H1 (cell line): ENCODE results near the gene LCN6. TPM values are rescaled to one million over a fixed set of nuclear protein-coding genes. Genes with fewer than 3 reads are reported as not detected.

Experiments used
- CTCF ChIA-PET: fragments of 300-600 bp; sonication (Branson Sonifier 250); formaldehyde crosslinking; loops from one replicate; lab custom pipeline; 2021; ENCODE audit not compliant: partially characterized antibody; lab: Charles Lee
- POLR2A ChIA-PET: fragments of 300-600 bp; sonication (Branson Sonifier 250); formaldehyde crosslinking; loops from one replicate; lab custom pipeline; 2021; ENCODE audit warnings: inconsistent platforms; ENCODE audit not compliant: partially characterized antibody; lab: Charles Lee
- DNase-seq, 2 experiments: peaks; one replicate each; pipeline versions ENCODE4 v3.0.0 to v3.0.0-alpha.2; 2010 to 2022; ENCODE audit warnings: low spot score in 2 of 2, low read depth in 1 of 2, mixed read lengths in 1 of 2
- FAIRE-seq: peaks from 2 replicates; lab custom pipeline; 2011; peaks lifted over from hg19 to GRCh38; lab: Jason Lieb, UNC
- H2AFZ ChIP-seq: 2 replicates; pipeline ENCODE4 v1.8.1; 2012; ENCODE audit warnings: low read length, inconsistent platforms
- H2AK5ac ChIP-seq: 2 replicates; pipeline ENCODE4 v1.6.1; 2013; ENCODE audit warnings: low read depth, low read length
- H2BK120ac ChIP-seq: replicated peaks from 2 replicates; pipeline ENCODE3; 2013; ENCODE audit warnings: low read depth, low read length, inconsistent platforms
- H2BK12ac ChIP-seq: 2 replicates; pipeline ENCODE4 v1.6.1; 2013; ENCODE audit warnings: low read depth, low read length
- H2BK15ac ChIP-seq: 2 replicates; pipeline ENCODE4 v1.6.1; 2013; ENCODE audit warnings: low read length
- H2BK20ac ChIP-seq: 2 replicates; pipeline ENCODE4 v1.6.1; 2013; ENCODE audit warnings: low read length
- H2BK5ac ChIP-seq: 2 replicates; pipeline ENCODE4 v1.6.1; 2013; ENCODE audit warnings: low read depth, low read length
- H3K14ac ChIP-seq: 2 replicates; pipeline ENCODE4 v1.6.1; 2013; ENCODE audit warnings: inconsistent platforms; ENCODE audit not compliant: insufficient read length
- H3K18ac ChIP-seq: 2 replicates; pipeline ENCODE4 v1.6.1; 2013; ENCODE audit warnings: low read length; ENCODE audit errors: extremely low read depth
- H3K23ac ChIP-seq: 2 replicates; pipeline ENCODE4 v1.6.1; 2013; ENCODE audit warnings: inconsistent platforms; ENCODE audit not compliant: insufficient read length
- H3K23me2 ChIP-seq: 2 replicates; pipeline ENCODE4 v1.6.1; 2013; ENCODE audit warnings: low read depth, low read length
- H3K27ac ChIP-seq: 2 replicates; pipeline ENCODE4 v1.6.1; 2011; ENCODE audit warnings: low read depth, low read length, inconsistent platforms
- H3K27me3 ChIP-seq, 4 experiments: replicated peaks in 1 of 4; 1 replicate in 1 of 4; 2 replicates in 3 of 4; pipeline versions ENCODE4 v1.6.1 to v1.8.1; 2011 to 2013; ENCODE audit warnings: low read length in 3 of 4, mild to moderate bottlenecking in 3 of 4, inconsistent platforms in 2 of 4, mixed read lengths in 2 of 4, moderate library complexity in 1 of 4; ENCODE audit not compliant: control insufficient read depth in 3 of 4, insufficient read depth in 3 of 4; ENCODE audit errors: extremely low read depth in 1 of 4
- H3K36me3 ChIP-seq, 4 experiments: 2 replicates each; pipeline versions ENCODE4 v1.6.1 to v1.8.1; 2011 to 2013; ENCODE audit warnings: mild to moderate bottlenecking in 4 of 4, low read length in 3 of 4, moderate library complexity in 2 of 4, control low read depth in 1 of 4, inconsistent platforms in 1 of 4; ENCODE audit not compliant: insufficient read depth in 4 of 4, control insufficient read depth in 2 of 4
- H3K4ac ChIP-seq: replicated peaks from 2 replicates; pipeline ENCODE3; 2013; ENCODE audit warnings: low read length, low read depth, mixed read lengths, inconsistent platforms; ENCODE audit not compliant: insufficient read length
- H3K4me1 ChIP-seq, 4 experiments: replicated peaks in 1 of 4; 1 replicate in 1 of 4; 2 replicates in 3 of 4; pipeline versions ENCODE4 v1.6.1 to v1.8.1; 2011 to 2013; ENCODE audit warnings: low read length in 3 of 4, inconsistent platforms in 2 of 4, mixed read lengths in 1 of 4; ENCODE audit not compliant: insufficient read depth in 4 of 4, control insufficient read depth in 3 of 4
- H3K4me2 ChIP-seq, 2 experiments: 2 replicates each; pipeline versions ENCODE4 v1.6.1 to v1.8.1; 2011 to 2013; ENCODE audit warnings: low read depth in 2 of 2, low read length in 2 of 2, control low read depth in 1 of 2, inconsistent platforms in 1 of 2, mild to moderate bottlenecking in 1 of 2; ENCODE audit not compliant: insufficient read depth in 1 of 2
- H3K4me3 ChIP-seq, 4 experiments: fragments of 200-600, 300-600 bp in 1 of 4; sonication (generic), shearing (Covaris generic), sonication (Bioruptor Twin) in 1 of 4; 2 replicates each; pipeline versions ENCODE4 v1.5.1 to v1.8.1; 2011 to 2016; ENCODE audit warnings: low read length in 4 of 4, low read depth in 3 of 4, control low read depth in 2 of 4, inconsistent platforms in 2 of 4, mild to moderate bottlenecking in 2 of 4, mixed read lengths in 1 of 4, moderate library complexity in 1 of 4; ENCODE audit not compliant: insufficient read depth in 2 of 4; ENCODE audit errors: extremely low read depth in 1 of 4
- H3K56ac ChIP-seq: replicated peaks from 2 replicates; pipeline ENCODE3; 2013; ENCODE audit warnings: low read depth, mild to moderate bottlenecking, mixed read lengths, low read length, inconsistent platforms; ENCODE audit not compliant: insufficient read length
- H3K79me1 ChIP-seq: 2 replicates; pipeline ENCODE4 v1.6.1; 2013; ENCODE audit warnings: low read depth, low read length, control low read depth
- H3K79me2 ChIP-seq, 2 experiments: 2 replicates each; pipeline versions ENCODE4 v1.6.1 to v1.8.1; 2012 to 2013; ENCODE audit warnings: low read length in 2 of 2, mild to moderate bottlenecking in 2 of 2, inconsistent platforms in 1 of 2; ENCODE audit not compliant: insufficient read depth in 2 of 2, control insufficient read depth in 1 of 2
- H3K9ac ChIP-seq, 4 experiments: replicated peaks in 1 of 4; 1 replicate in 1 of 4; 2 replicates in 3 of 4; pipeline versions ENCODE4 v1.6.1 to v1.8.1; 2011 to 2013; ENCODE audit warnings: low read depth in 3 of 4, low read length in 3 of 4, control low read depth in 2 of 4, mild to moderate bottlenecking in 2 of 4, moderate library complexity in 2 of 4, inconsistent platforms in 1 of 4; ENCODE audit errors: extremely low read depth in 1 of 4
- H3K9me3 ChIP-seq, 2 experiments: 2 replicates each; pipeline versions ENCODE4 v1.6.1 to v1.8.1; 2012 to 2013; ENCODE audit warnings: mild to moderate bottlenecking in 2 of 2, moderate library complexity in 2 of 2, control low read depth in 1 of 2, inconsistent platforms in 1 of 2, low read depth in 1 of 2, low read length in 1 of 2, mixed read lengths in 1 of 2; ENCODE audit not compliant: insufficient read depth in 2 of 2
- H4K20me1 ChIP-seq, 2 experiments: replicated peaks in 1 of 2; 2 replicates each; pipeline versions ENCODE3 to v1.8.1; 2011 to 2013; ENCODE audit warnings: inconsistent platforms in 2 of 2, low read length in 2 of 2, mild to moderate bottlenecking in 1 of 2; ENCODE audit not compliant: insufficient read depth in 2 of 2, control insufficient read depth in 1 of 2
- H4K5ac ChIP-seq: 2 replicates; pipeline ENCODE4 v1.6.1; 2013; ENCODE audit warnings: low read length, low read depth, mixed read lengths, inconsistent platforms; ENCODE audit not compliant: insufficient read length
- H4K8ac ChIP-seq: 2 replicates; pipeline ENCODE4 v1.8.0; 2013; ENCODE audit warnings: mild to moderate bottlenecking, moderate library complexity, low read length, inconsistent platforms; ENCODE audit not compliant: insufficient read depth; ENCODE audit errors: extremely low read depth
- H4K91ac ChIP-seq: replicated peaks from 2 replicates; pipeline ENCODE3; 2013; ENCODE audit warnings: low read length, mixed read lengths, inconsistent platforms; ENCODE audit not compliant: insufficient read length
- HDAC2 ChIP-seq, 2 experiments: fragments of 300-600 bp in 1 of 2; sonication (generic) in 1 of 2; IDR thresholded peaks; 2 replicates each; pipeline ENCODE4 v1.6.1; 2011 to 2012; ENCODE audit warnings: low read depth in 2 of 2, low read length in 2 of 2, mild to moderate bottlenecking in 2 of 2, moderate library complexity in 2 of 2, borderline replicate concordance in 1 of 2, inconsistent platforms in 1 of 2
- KDM1A ChIP-seq: fragments of 200-600, 300-600 bp; sonication (generic); IDR thresholded peaks from 2 replicates; pipeline ENCODE4 v1.7.1; 2016; ENCODE audit warnings: mild to moderate bottlenecking, low read length, borderline replicate concordance
- WGBS, 2 experiments: shearing (Covaris generic) in 1 of 2; methylation state at CpG; one replicate each; pipeline versions ENCODE4 v1.1.6 to v1.1.7; 2013 to 2015; ENCODE audit warnings: low lambda C conversion rate in 2 of 2, mixed read lengths in 2 of 2, inconsistent platforms in 1 of 2, low coverage in 1 of 2, missing lambda C conversion rate in 1 of 2; ENCODE audit not compliant: insufficient replicate concordance in 2 of 2, insufficient coverage in 1 of 2, insufficient read length in 1 of 2; ENCODE audit errors: extremely low coverage in 1 of 2, missing lambda C conversion rate in 1 of 2; 5-methylcytosine and 5-hydroxymethylcytosine counted together
- polyA plus RNA-seq, 7 experiments: library from polyadenylated mRNA; depleted of rRNA in 3 of 7; stranded (reverse) in 5 of 7; unstranded in 2 of 7; fragments of >200 nt in 5 of 7; fragments of 200-250 nt in 2 of 7; gene quantifications; 1 replicate in 5 of 7; 2 replicates in 1 of 7; 4 replicates in 1 of 7; pipeline versions ENCODE4 v1.2.1 to v1.2.3, GENCODE V29; 2011 to 2013; ENCODE audit warnings: missing spikeins in 2 of 7, mixed read lengths in 2 of 7
- total RNA-seq: library from RNA; stranded (reverse); fragmentation: NEBNext Ultra II Directional; extraction: Animal tissue kit (Norgen Biotek cat#: 25700); gene quantifications from 2 replicates; pipeline ENCODE4 v1.2.1, GENCODE V29; 2021
- TF ChIP-seq, protein P1 (sequence below): IDR thresholded peaks from 2 replicates; pipeline ENCODE4 v1.6.1; 2011; ENCODE audit warnings: low read length, improper control_type of control experiment

The LCN6 gene
- total and polyA plus RNA-seq, 2 of the 8 experiments (the other 6 are each of a cell fraction or from before 2014, with no cell fraction given) = not detected

DNA sequence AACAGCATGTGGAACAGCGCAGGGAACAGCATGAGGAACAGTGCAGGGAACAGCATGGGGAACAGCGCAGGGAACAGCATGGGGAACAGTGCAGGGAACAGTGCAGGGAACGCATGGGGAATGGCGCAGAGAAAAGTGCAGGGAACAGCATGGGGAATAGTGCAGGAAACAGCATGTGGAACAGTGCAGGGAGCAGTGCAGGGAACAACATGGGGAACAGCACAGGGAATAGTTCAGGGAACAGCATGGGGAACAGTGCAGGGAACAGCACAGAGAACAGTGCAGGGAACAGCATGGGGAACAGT lies 7.8 kb upstream of the LCN6 start:
- WGBS, 2 experiments = 92% methylated on average over 4 of the region's 4 CpGs; no CpG with 5 or more reads in 1 of the 2 experiments
- no peaks in the 10 kb centered on the region for H4K20me1 ChIP-seq
- peaks cover 3 to 12% of the 10 kb centered on the region in 2 experiments; a peak in 1 of 4 replicates for H3K9me3 ChIP-seq
- H3K4me2 ChIP-seq = no peak overlapping the region
- H4K5ac ChIP-seq = no peak overlapping the region
- H3K18ac ChIP-seq = no peak overlapping the region
- H2BK12ac ChIP-seq = no peak overlapping the region
- no peak overlapping the region for H3K14ac ChIP-seq
- no peak for DNase-seq
- H3K23me2 ChIP-seq = no peaks in the 10 kb centered on the region
- no peak overlapping the region for H3K9ac ChIP-seq
- no peak overlapping the region for H3K56ac ChIP-seq
- H3K4me1 ChIP-seq = no peaks in the 10 kb centered on the region; a peak in 1 of 7 replicates
- no peaks in the 10 kb centered on the region for H3K79me2 ChIP-seq
- H2BK120ac ChIP-seq = no peak overlapping the region
- FAIRE-seq = no peak
- ChIA-PET CTCF (interaction anchor here (1.0 to 1.3 kb wide), 2 partner anchors 13 to 86 kb away, joined by 5 read pairs; partner anchors contain the start of gene AJM1), POLR2A (interaction anchor here (3.0 kb wide), 1 partner anchor 29 kb away, joined by 26 read pairs; no protein-coding TSS in a partner anchor)
- TF ChIP-seq, protein P1, sequence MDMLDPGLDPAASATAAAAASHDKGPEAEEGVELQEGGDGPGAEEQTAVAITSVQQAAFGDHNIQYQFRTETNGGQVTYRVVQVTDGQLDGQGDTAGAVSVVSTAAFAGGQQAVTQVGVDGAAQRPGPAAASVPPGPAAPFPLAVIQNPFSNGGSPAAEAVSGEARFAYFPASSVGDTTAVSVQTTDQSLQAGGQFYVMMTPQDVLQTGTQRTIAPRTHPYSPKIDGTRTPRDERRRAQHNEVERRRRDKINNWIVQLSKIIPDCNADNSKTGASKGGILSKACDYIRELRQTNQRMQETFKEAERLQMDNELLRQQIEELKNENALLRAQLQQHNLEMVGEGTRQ = no peak
- TF ChIP-seq KDM1A = peak; percentile 66; the same call in 1 of the 2 replicates
- TF ChIP-seq HDAC2 (IDR thresholded peaks at IDR 0.05; ENCODE audit: borderline replicate concordance in 1 of 2, low read depth in 2 of 2, low read length in 2 of 2) = peak in 1 of 2 experiments; percentile 98; a peak in 1 of 4 replicates
- H3K4me3 ChIP-seq = no peak overlapping the region
- no peak overlapping the region for H3K4ac ChIP-seq
- no peak overlapping the region for H2AFZ ChIP-seq
- no peaks in the 10 kb centered on the region for H3K36me3 ChIP-seq
- H3K79me1 ChIP-seq = no peaks in the 10 kb centered on the region
- H2BK20ac ChIP-seq = no peak overlapping the region
- H3K23ac ChIP-seq = no peak overlapping the region
- H3K27ac ChIP-seq = no peak overlapping the region
- H4K8ac ChIP-seq = no peak overlapping the region
- H2BK5ac ChIP-seq = no peak overlapping the region
- no peak overlapping the region for H4K91ac ChIP-seq
- no peaks in the 10 kb centered on the region for H3K27me3 ChIP-seq
- H2BK15ac ChIP-seq = no peak overlapping the region
- 0 out of 2 replicates have a peak overlapping the region, but pooled peaks have one; percentile 8 for H2AK5ac ChIP-seq
